Epithelial cell of prostate (primary cell): Measurements from ENCODE around the gene VGF.
"Not testable (repeated sequence)": the region's sequence is repeated elsewhere in the genome, so short reads cannot be mapped to it uniquely, and the experiment has no call there.

Source experiments
- DNase-seq: peaks from one replicate; pipeline ENCODE4 v3.0.0-alpha.2; 2011; ENCODE audit warnings: low read depth, low spot score
- H3K27ac ChIP-seq: fragments of 450-650 bp; 2 replicates; pipeline ENCODE4 v1.5.1; 2017; ENCODE audit warnings: mild to moderate bottlenecking

The VGF gene

DNA sequence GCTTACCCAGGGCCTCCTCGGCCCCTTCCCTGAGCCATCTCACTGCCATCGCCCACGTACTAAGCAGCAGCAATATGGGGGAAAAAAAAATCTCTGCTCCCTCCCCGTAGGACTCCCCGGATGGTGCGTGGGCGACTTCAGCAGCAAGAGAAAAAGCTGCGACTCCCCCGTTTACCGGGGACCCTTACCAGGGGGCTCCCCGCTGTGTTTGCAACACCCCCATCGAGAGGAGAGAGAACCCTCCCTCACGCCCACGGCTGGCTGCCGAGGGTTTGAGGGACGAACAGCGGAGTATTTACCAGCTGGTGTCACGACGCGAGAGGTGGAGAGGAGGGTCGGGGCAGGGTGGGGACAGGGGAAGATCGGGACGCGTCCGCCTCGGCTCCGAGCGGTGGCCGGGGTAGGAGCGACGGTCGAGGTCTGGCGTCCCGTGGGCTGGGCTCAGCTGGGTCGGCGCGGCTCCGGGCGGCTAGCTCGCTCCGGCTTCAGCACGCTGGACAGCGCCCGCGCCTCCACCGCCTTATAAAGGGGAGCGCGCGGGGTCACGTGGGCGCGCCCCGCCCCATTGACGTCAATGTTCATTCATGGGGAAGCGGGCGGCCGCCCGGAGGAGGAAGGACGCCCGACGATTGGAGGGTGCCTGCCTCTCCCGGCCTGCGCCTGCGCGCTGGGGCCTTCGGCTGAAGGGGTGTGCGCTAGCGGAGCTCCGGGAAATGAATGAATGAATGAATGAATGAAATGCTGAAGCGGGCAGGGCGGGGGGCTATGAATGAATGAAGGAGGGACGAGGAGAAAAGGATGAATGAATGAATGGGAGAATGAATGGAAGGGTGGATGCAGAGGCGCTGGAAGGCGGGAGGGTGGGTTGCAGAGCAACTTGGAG, at the start of gene VGF:
Gene VGF (minus strand): TSS at position 495 of the 883 bp plus-strand sequence. CDS start 726 bp downstream, outside the sequence.
- DNase-seq = peak; percentile 66
- H3K27ac ChIP-seq = no peak within 1 kb of the TSS

DNA sequence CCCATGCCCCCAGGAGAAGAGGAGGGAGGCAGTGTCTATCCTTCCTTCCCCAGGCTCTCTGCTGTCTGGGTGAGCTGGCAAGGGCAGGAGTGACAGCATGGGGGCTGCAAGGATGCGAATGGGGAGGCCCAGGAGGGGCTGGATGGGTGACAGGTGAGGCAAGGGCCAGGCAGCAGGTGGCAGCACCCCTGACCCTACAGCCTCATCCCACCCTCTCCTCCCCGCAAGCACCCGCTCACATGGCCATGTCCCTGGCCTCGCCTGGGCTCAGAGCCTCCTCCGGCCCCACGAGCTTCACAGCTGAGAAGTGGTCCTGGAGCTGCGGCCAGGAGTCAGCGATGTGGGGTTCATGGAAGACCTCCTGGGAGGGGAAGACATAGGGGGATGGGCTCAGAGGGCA, 46.6 kb upstream of the VGF start:
- H3K27ac ChIP-seq = no peak overlapping the region
- no peak for DNase-seq

DNA sequence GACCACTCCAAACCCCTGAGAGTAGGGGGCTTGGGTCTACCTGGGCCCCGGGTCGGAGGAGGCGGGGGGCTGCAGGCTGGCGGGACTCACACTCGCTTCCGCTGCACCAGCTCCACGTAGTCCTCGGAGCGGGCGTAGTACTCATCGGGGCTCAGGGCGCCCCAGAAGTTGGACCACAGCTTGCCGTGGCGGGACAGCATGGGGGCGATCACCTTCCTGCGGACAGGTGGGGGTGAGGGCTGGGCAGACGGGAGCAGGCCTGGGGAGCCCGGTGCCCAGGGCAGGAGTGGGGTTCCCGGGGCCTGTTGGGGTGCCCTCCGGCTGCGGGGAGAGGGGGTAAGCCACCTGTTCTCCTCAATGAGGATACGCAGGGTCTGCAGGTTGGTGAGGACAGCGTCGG, 46.1 kb upstream of the VGF start:
- no peak for DNase-seq
- no peak overlapping the region for H3K27ac ChIP-seq

DNA sequence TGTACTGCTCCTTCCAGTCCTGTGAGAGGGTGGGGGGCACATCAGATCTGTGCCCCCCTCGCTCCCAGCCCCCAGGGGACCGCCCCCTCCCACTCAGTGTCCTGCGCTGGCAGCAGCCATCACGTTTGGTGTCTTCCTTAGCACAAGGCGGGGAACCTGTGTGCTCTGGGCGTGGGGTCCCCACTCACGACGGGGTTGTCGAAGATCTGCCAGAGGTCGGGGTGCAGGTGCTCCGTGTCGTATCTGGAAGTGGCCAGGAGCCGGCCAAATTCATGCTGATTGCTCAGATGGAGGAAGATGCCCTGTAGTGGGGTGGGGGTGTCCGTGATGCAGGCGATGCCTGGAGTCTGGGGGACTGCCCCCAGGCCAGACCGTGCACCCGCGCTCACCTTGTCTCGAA, 44.8 kb upstream of the VGF start:
- no peak for DNase-seq
- no peak overlapping the region for H3K27ac ChIP-seq

GRCh38 chr7:101208794-101209193, 43.4 kb upstream of the VGF start:
- H3K27ac ChIP-seq = no peak overlapping the region
- DNase-seq = no peak

GRCh38 chr7:101207459-101207858, 42.1 kb upstream of the VGF start:
- no peak for DNase-seq
- no peak overlapping the region for H3K27ac ChIP-seq

DNA sequence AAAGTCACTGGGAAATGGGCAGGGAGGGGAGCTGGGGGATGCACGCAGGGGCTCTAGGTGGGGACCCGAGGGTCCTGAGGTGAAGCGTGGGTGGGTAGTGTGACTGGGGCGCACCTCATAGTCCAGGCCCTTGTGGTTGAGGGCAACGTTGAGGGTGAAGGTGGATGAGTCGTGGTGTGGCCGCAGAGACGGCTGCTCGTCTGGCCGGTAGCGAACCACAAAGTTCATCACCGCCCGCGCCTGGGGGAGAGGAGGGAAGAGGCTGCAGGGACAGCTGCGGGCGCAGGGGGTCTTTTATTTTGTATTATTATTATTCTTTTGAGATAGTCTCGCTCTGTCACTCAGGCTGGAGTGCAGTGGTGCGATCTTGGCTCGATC, 41.3 kb upstream of the VGF start:
- no peak for DNase-seq
- H3K27ac ChIP-seq = no peak overlapping the region

DNA sequence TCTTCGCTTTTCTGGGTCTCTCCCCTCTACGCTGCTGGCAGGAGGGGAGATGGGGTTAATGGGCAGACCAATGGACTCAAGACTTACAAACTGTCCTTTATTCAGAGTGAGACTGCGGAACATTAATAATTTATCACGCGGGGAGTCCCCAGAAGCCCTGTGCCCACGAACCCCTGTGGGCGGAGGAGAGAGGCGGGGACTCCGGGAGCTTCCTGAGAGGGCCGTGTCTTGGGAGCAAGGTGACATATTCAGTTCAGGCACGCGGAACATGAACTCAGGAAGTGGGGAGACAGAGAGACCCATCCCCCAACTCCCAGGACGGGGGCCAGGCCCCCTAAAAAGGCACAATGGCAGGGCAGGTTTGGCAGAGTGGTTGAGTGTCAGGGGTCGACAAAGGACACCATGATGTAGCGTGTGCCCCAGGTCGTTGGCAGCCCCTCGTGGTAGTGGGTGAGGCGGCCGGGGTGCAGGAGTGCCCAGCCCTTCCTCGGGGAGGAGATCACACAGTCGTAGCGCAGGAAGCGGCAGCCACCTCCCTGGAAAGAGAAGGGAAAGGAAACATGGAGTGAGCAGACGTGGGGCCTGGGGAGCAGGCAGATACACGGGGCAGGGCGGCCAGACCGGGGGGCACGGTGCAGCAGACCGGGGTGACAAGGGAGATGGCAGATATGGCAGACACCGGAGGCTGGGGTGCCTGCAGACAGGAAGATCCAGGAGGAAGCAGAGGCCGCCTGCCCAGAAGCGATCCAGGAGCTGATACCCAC, 40.7 kb upstream of the VGF start:
- H3K27ac ChIP-seq = no peak overlapping the region
- DNase-seq = no peak

DNA sequence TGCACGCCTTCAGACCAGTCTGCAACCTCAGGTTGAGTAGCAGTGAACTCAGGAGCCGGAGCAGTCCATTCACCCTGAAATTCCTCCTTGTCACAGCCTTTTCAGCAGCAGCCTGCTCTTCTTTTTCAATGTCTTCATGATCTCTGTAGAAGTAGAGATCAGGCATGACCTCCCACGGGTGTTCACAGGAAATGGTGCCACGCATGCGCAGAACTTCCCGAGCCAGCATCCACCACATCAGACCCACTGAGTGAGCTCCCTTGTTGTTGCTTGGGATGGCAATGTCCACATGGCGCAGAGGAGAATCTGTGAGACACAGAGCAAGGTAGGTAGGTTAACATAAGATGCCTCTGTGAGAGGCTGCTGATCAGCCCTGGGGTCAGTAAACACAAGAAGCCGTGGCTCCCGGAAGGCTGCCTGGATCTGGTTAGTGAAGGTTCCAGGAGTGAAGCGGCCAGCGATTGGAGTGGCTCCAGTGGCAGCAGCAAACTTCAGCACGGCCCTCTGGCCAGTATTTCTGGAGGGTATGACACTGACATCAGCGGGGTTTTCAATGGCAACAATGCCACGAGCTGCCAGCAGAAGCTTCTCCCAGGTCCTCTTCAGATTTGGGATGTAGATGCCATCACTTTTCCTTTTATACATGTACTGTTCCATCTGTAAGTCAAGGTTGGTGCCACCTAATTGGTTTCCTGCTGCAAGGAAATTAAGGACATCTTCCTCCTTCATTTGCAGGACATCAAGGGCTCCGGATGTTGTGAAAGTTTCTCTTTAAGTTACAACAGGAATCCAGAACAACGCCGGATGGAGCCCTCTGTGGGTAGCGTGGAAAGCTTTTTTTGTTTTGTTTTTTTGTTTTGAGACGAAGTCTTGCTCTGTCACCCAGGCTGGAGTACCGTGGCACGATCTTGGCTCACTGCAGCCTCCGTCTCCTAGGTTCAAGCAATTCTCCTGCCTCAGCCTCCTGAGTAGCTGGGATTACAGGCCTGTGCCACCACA, 38.7 kb upstream of the VGF start:
- not testable (repeated sequence) for H3K27ac ChIP-seq, DNase-seq

DNA sequence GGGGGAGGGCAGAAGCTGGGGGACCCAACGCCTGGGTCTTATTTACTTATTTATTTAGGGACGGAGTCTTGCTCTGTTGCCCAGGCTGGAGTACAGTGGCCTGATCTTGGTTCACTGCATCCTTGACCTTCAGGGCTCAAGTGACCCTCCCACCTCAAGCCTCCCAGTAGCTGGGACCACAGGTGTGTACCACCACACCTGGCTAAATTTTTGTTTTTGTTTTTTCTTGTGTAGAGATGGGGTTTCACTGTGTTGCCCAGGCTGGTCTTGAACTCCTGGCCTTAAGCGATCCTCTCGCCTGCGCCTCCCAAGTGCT, 37.2 kb upstream of the VGF start:
- DNase-seq = no peak
- no peak overlapping the region for H3K27ac ChIP-seq

- no peak for DNase-seq
- no peak overlapping the region for H3K27ac ChIP-seq
Observed at GRCh38 chr7:101201695-101202602, 36.6 kb upstream of the VGF start.

- no peak for DNase-seq
- H3K27ac ChIP-seq = no peak within 1 kb of the TSS
Observed at GRCh38 chr7:101200862-101201599, 35.7 kb upstream of the VGF start, which contains the start of gene MOGAT3. Gene MOGAT3 (minus strand): TSS chr7:101201036. CDS start chr7:101200854, 182 bp downstream.

DNA sequence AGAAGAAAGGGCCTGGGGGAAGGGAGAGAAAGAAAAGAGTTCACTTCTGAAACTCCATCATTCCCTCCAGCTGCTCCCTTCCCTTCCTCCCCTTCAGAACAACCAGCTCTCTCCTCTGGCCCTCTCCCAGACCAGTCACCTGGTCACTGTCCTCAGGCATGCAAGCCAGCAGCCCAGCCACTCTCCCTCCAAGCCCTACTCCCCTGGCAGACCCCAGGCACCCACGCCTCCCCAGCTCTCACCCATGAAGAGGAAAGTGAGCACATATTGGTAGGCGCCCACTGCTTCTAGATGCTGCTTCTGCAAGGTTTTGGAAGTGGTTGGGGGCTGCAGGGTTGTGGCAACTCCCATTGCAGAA, 35.1 kb upstream of the VGF start:
- no peak overlapping the region for H3K27ac ChIP-seq
- DNase-seq = no peak

DNA sequence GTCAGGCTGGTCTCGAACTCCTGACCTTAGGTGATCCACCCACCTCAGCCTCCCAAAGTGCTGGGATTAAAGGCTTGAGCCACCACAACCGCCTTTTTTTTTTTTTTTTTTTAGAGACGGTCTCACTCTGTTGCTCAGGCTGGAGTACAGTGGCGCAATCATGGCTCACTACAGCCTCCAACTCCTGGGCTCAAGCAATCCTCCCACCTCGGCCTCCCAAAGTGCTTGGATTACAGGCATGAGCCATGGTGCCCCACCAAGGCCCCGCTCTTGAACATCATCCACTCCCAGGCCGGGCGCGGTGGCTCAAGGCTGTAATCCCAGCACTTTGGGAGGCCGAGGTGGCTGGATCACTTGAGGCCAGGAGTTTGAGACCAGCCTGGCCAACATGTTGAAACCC, 34.2 kb upstream of the VGF start:
- H3K27ac ChIP-seq, DNase-seq: not testable (repeated sequence)

DNA sequence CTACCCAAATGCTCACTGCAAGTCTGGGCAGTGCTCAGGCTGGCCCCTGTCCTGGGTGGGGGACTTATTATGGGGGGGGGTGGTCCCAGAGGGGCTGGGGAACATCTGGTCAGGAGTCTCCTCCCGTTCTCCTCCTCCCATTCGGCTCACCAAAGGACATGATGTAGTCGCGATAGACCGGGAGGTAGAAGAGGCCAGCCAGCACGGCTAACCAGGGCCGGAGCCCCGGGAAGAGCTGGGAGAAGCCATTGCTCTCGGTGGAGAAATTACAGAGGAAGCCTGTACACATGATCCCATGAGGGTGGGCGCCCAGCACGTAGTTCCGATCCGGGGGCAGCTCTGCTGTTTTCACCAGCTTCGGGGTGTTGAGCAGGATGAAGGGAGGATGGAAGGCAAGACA, 33.1 kb upstream of the VGF start:
- no peak overlapping the region for H3K27ac ChIP-seq
- DNase-seq = no peak

- DNase-seq = no peak
- no peak overlapping the region for H3K27ac ChIP-seq
Observed at GRCh38 chr7:101197991-101198390, 32.6 kb upstream of the VGF start.

GRCh38 chr7:101195884-101196283, 30.5 kb upstream of the VGF start:
- DNase-seq = no peak
- H3K27ac ChIP-seq = no peak overlapping the region

DNA sequence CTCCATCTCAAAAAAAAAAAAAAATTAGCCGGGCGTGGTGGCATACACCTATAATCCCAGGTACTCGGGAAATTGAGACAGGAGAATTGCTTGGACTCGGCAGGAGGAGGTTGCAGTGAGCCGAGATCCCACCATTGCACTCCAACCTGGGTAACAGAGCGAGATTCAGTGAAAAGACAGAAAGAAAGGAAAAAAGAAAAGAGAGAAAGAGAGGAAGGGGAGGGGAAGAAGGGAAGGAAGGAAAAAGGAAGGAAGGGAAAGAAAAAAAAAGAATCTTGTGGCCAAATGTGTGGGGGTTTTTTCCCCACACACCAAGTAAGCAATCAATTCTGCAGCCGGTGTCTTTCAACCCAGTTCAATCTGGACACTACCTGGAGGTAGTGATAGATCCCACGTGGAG, 23.7 kb upstream of the VGF start:
- H3K27ac ChIP-seq = no peak overlapping the region

More for the DNA sequence above, 23.7 kb upstream of the VGF start:
- no peak for DNase-seq
